Activated CD4-positive, alpha-beta T cell treated with anti-CD3 and anti-CD28 coated beads for 36 hours (primary cell): ENCODE data around the gene TMEM120B. TPM values are rescaled to one million over a fixed set of nuclear protein-coding genes. Genes with fewer than 3 reads are reported as not detected.

Source experiments
- ATAC-seq: fragments of 200-7000 bp; cut with Tn5 transposase; one replicate; pipeline ENCODE4 v1.10.0; 2021; ENCODE audit warnings: mild to moderate bottlenecking, moderate library complexity
- CTCF ChIA-PET: fragments of 350-600 bp; sonication (Branson Sonifier 250); formaldehyde crosslinking; loops from one replicate; lab custom pipeline; 2021; ENCODE audit warnings: antibody characterized with exemption; lab: Charles Lee
- POLR2A ChIA-PET: fragments of 350-600 bp; sonication (Branson Sonifier 250); formaldehyde crosslinking; loops from one replicate; lab custom pipeline; 2021; ENCODE audit warnings: antibody characterized with exemption, inconsistent platforms; lab: Charles Lee
- DNase-seq: peaks from one replicate; pipeline ENCODE4 v3.0.0-alpha.2; 2020
- H3K27ac Mint-ChIP-seq: one replicate; pipeline ENCODE4 v1.8.0; 2021; ENCODE audit warnings: mixed read lengths
- H3K27me3 Mint-ChIP-seq: one replicate; pipeline ENCODE4 v1.8.0; 2021; ENCODE audit warnings: mixed read lengths
- H3K36me3 Mint-ChIP-seq: one replicate; pipeline ENCODE4 v1.8.0; 2021; ENCODE audit warnings: low read depth, mixed read lengths
- H3K4me1 Mint-ChIP-seq: one replicate; pipeline ENCODE4 v1.8.0; 2021; ENCODE audit warnings: mixed read lengths
- H3K4me3 Mint-ChIP-seq: one replicate; pipeline ENCODE4 v1.8.0; 2021; ENCODE audit warnings: mild to moderate bottlenecking, moderate library complexity, mixed read lengths
- H3K9me3 Mint-ChIP-seq: one replicate; pipeline ENCODE4 v1.8.0; 2021; ENCODE audit warnings: low read depth, mixed read lengths
- intact Hi-C, 2 experiments: fragments of 100-400 bp; cut with DNase I in 1 of 2; cut with micrococcal nuclease in 1 of 2; formaldehyde crosslinking; loops; one replicate each; pipeline versions ENCODE4 v1.14.2 to v1.15.1; 2022 to 2024; cut with DNase I, micrococcal nuclease
- total RNA-seq, 2 experiments: library from RNA; stranded (reverse); gene quantifications; one replicate each; pipeline ENCODE4 v1.2.3, GENCODE V29; 2021

The TMEM120B gene
- total RNA-seq, 2 experiments from 2014 or later = 8.8 to 11.7 TPM

- intact Hi-C loops = loop anchor here (1.0 to 5.0 kb wide), 4 partner anchors 18 to 112 kb away; partner anchors contain the start of gene PSMD9 (in 1 of the 2)
- DNase-seq (peak; percentile 95), ATAC-seq (peak; percentile 72)
- Mint-ChIP-seq H3K9me3 (no peaks in the 10 kb centered on the region), H3K27ac (no peak overlapping the region), H3K36me3 (peaks cover 26% of the 10 kb centered on the region), H3K27me3 (no peaks in the 10 kb centered on the region), H3K4me3 (no peak overlapping the region), H3K4me1 (peaks cover 28% of the 10 kb centered on the region)
- ChIA-PET POLR2A (interaction anchor here (0.7 kb wide), 2 partner anchors 86 to 105 kb away, joined by 6 read pairs; no protein-coding TSS in a partner anchor), CTCF (interaction anchor here (0.7 to 15.9 kb wide), 9 partner anchors 8 to 63 kb away, joined by 3 to 343 read pairs (median 4); partner anchors contain the start of genes RHOF and TMEM120B)
Observed at GRCh38 chr12:121776190-121777098, 63.9 kb downstream of the TMEM120B start.

GRCh38 chr12:121778567-121779421 is 66.2 kb downstream of the TMEM120B start:
- no peaks in the 10 kb centered on the region for H3K9me3 Mint-ChIP-seq

GRCh38 chr12:121779422-121779895 is 66.9 kb downstream of the TMEM120B start:
- ChIA-PET POLR2A (interaction anchor here (0.5 to 0.6 kb wide), 2 partner anchors 217 to 311 kb away, joined by 6 to 7 read pairs; no protein-coding TSS in a partner anchor), CTCF (interaction anchor here (15.9 kb wide), 1 partner anchor 15 kb away, joined by 343 read pairs; the partner anchor contains the start of gene RHOF)
- Mint-ChIP-seq H3K27ac (no peak overlapping the region), H3K4me3 (no peak overlapping the region), H3K9me3 (no peaks in the 10 kb centered on the region), H3K4me1 (peaks cover 54% of the 10 kb centered on the region), H3K36me3 (peaks cover 35% of the 10 kb centered on the region), H3K27me3 (no peaks in the 10 kb centered on the region)
- intact Hi-C loops = loop anchor here in 1 of 2 experiments (5.0 kb wide), 1 partner anchor 33 kb away; no protein-coding TSS in a partner anchor
- ATAC-seq (no peak), DNase-seq (no peak)

More at GRCh38 chr12:121778567-121779421, 66.2 kb downstream of the TMEM120B start:
- DNase-seq = no peak
- H3K4me1 Mint-ChIP-seq = peaks cover 48% of the 10 kb centered on the region
- intact Hi-C loops = loop anchor here in 1 of 2 experiments (5.0 kb wide), 1 partner anchor 34 kb away; no protein-coding TSS in a partner anchor
- ChIA-PET CTCF (interaction anchor here (3.1 to 15.9 kb wide), 2 partner anchors 15 to 32 kb away, joined by 16 to 343 read pairs; partner anchors contain the start of gene RHOF), POLR2A (interaction anchor here (0.5 to 0.6 kb wide), 2 partner anchors 216 to 310 kb away, joined by 6 to 7 read pairs; no protein-coding TSS in a partner anchor)
- H3K27me3 Mint-ChIP-seq = no peaks in the 10 kb centered on the region
- no peak overlapping the region for H3K4me3 Mint-ChIP-seq
- ATAC-seq = no peak
- H3K36me3 Mint-ChIP-seq = peaks cover 33% of the 10 kb centered on the region
- peak overlapping the region; percentile 48 for H3K27ac Mint-ChIP-seq

GRCh38 chr12:121780429-121780828 is 67.9 kb downstream of the TMEM120B start:
- H3K27me3 Mint-ChIP-seq = no peaks in the 10 kb centered on the region

GRCh38 chr12:121781484-121781997 is 69.0 kb downstream of the TMEM120B start:
- peaks cover 45% of the 10 kb centered on the region for H3K36me3 Mint-ChIP-seq
- DNase-seq (no peak), ATAC-seq (peak; percentile 3)
- H3K4me3 Mint-ChIP-seq = peak overlapping the region; percentile 68
- ChIA-PET POLR2A (interaction anchor here (0.5 to 1.9 kb wide), 10 partner anchors 8 to 229 kb away, joined by 3 to 28 read pairs (median 4); partner anchors contain the start of genes PSMD9 and RHOF), CTCF (interaction anchor here (0.6 to 15.9 kb wide), 16 partner anchors 9 to 377 kb away, joined by 3 to 343 read pairs (median 4); partner anchors contain the start of genes CFAP251, PSMD9 and RHOF)
- H3K4me1 Mint-ChIP-seq = peaks cover 69% of the 10 kb centered on the region
- intact Hi-C loops = loop anchor here in 1 of 2 experiments (10.0 kb wide), 1 partner anchor 317 kb away; no protein-coding TSS in a partner anchor
- peak overlapping the region; percentile 96 for H3K27ac Mint-ChIP-seq
- no peaks in the 10 kb centered on the region for H3K9me3 Mint-ChIP-seq
- no peaks in the 10 kb centered on the region for H3K27me3 Mint-ChIP-seq

More at GRCh38 chr12:121780429-121780828, 67.9 kb downstream of the TMEM120B start:
- no peaks in the 10 kb centered on the region for H3K9me3 Mint-ChIP-seq
- ChIA-PET CTCF (interaction anchor here (1.2 to 15.9 kb wide), 5 partner anchors 14 to 227 kb away, joined by 3 to 343 read pairs (median 4); partner anchors contain the start of genes PSMD9 and RHOF), POLR2A (no interaction called here)
- H3K4me3 Mint-ChIP-seq = no peak overlapping the region
- DNase-seq = no peak
- intact Hi-C loops = loop anchor here in 1 of 2 experiments (10.0 kb wide), 1 partner anchor 316 kb away; no protein-coding TSS in a partner anchor
- no peak for ATAC-seq
- H3K36me3 Mint-ChIP-seq = peaks cover 40% of the 10 kb centered on the region
- peaks cover 64% of the 10 kb centered on the region for H3K4me1 Mint-ChIP-seq
- peak overlapping the region; percentile 96 for H3K27ac Mint-ChIP-seq

- ATAC-seq (peak; percentile 77), DNase-seq (peak; percentile 85)
- no peaks in the 10 kb centered on the region for H3K27me3 Mint-ChIP-seq
- peaks cover 74% of the 10 kb centered on the region for H3K4me1 Mint-ChIP-seq
- peak overlapping the region; percentile 96 for H3K27ac Mint-ChIP-seq
- intact Hi-C loops = loop anchor here (1.0 to 10.0 kb wide), 2 partner anchors 12 to 317 kb away; no protein-coding TSS in a partner anchor
- ChIA-PET POLR2A (interaction anchor here (0.5 to 1.9 kb wide), 11 partner anchors 9 to 316 kb away, joined by 3 to 28 read pairs (median 5); partner anchors contain the start of genes PSMD9 and RHOF), CTCF (interaction anchor here (0.6 to 15.9 kb wide), 19 partner anchors 9 to 378 kb away, joined by 3 to 343 read pairs (median 4); partner anchors contain the start of genes CFAP251, PSMD9 and RHOF)
- peak overlapping the region; percentile 68 for H3K4me3 Mint-ChIP-seq
- peaks cover 52% of the 10 kb centered on the region for H3K36me3 Mint-ChIP-seq
- no peaks in the 10 kb centered on the region for H3K9me3 Mint-ChIP-seq
Observed at GRCh38 chr12:121781998-121782979, 69.7 kb downstream of the TMEM120B start.

- H3K9me3 Mint-ChIP-seq = no peaks in the 10 kb centered on the region
- H3K36me3 Mint-ChIP-seq = peaks cover 57% of the 10 kb centered on the region
- H3K27me3 Mint-ChIP-seq = no peaks in the 10 kb centered on the region
- peak; percentile 49 for DNase-seq
- intact Hi-C loops = loop anchor here in 1 of 2 experiments (1.0 to 10.0 kb wide), 2 partner anchors 10 to 319 kb away; partner anchors contain the start of gene RHOF
- ChIA-PET POLR2A (no interaction called here), CTCF (interaction anchor here (15.9 kb wide), 1 partner anchor 10 kb away, joined by 343 read pairs; the partner anchor contains the start of gene RHOF)
- peak overlapping the region; percentile 7 for H3K4me3 Mint-ChIP-seq
- no peak for ATAC-seq
- peak overlapping the region; percentile 87 for H3K27ac Mint-ChIP-seq
- H3K4me1 Mint-ChIP-seq = peaks cover 85% of the 10 kb centered on the region
Observed at GRCh38 chr12:121783766-121784165, 71.2 kb downstream of the TMEM120B start.

GRCh38 chr12:121784460-121784859 is 71.9 kb downstream of the TMEM120B start:
- peak; percentile 4 for ATAC-seq

More at GRCh38 chr12:121784460-121784859, 71.9 kb downstream of the TMEM120B start:
- peaks cover 87% of the 10 kb centered on the region for H3K4me1 Mint-ChIP-seq
- peak overlapping the region; percentile 7 for H3K4me3 Mint-ChIP-seq
- CTCF ChIA-PET = interaction anchor here (0.7 to 15.9 kb wide), 2 partner anchors 10 to 28 kb away, joined by 4 to 343 read pairs; partner anchors contain the start of gene RHOF
- POLR2A ChIA-PET = interaction anchor here (0.6 to 1.0 kb wide), 3 partner anchors 10 to 26 kb away, joined by 3 to 7 read pairs (median 4); no protein-coding TSS in a partner anchor
- H3K27me3 Mint-ChIP-seq = no peaks in the 10 kb centered on the region
- no peak for DNase-seq
- peak overlapping the region; percentile 87 for H3K27ac Mint-ChIP-seq
- intact Hi-C loops = loop anchor here in 1 of 2 experiments (1.0 to 10.0 kb wide), 2 partner anchors 9 to 320 kb away; partner anchors contain the start of gene RHOF
- peaks cover 50% of the 10 kb centered on the region for H3K36me3 Mint-ChIP-seq
- no peaks in the 10 kb centered on the region for H3K9me3 Mint-ChIP-seq
